GM20431 (cell line): ENCODE measurements around the gene GALNT9.
"Not testable (repeated sequence)": the region's sequence is repeated elsewhere in the genome, so short reads cannot be mapped to it uniquely, and the experiment has no call there.

Experiments
- in situ Hi-C: fragments of 300-500 bp; cut with MseI, MboI; formaldehyde crosslinking; loops from one replicate; pipeline ENCODE4 v1.15.0; 2020; ENCODE audit warnings: low sequenced_read_pairs; ENCODE audit not compliant: unreplicated experiment

GALNT9 gene

GRCh38 chr12:132271755-132272092 is 57.7 kb downstream of the GALNT9 start:
- in situ Hi-C loops: no loop called here

- in situ Hi-C loops: no loop called here
Observed at GRCh38 chr12:132270969-132271754, 58.2 kb downstream of the GALNT9 start.

GRCh38 chr12:132270516-132270915 is 58.9 kb downstream of the GALNT9 start:
- in situ Hi-C loops: no loop called here

- in situ Hi-C loops: no loop called here
Observed at GRCh38 chr12:132269271-132269968, 60.0 kb downstream of the GALNT9 start.

- in situ Hi-C loops: no loop called here
Observed at GRCh38 chr12:132268674-132269073, 60.7 kb downstream of the GALNT9 start.

GRCh38 chr12:132267873-132268272 is 61.5 kb downstream of the GALNT9 start:
- in situ Hi-C loops: no loop called here

GRCh38 chr12:132266802-132267201 is 62.6 kb downstream of the GALNT9 start:
- in situ Hi-C loops: no loop called here

- in situ Hi-C loops: no loop called here
Observed at GRCh38 chr12:132266370-132266769, 63.0 kb downstream of the GALNT9 start.

- in situ Hi-C loops: not testable (repeated sequence)
Observed at GRCh38 chr12:132265822-132266221, 63.6 kb downstream of the GALNT9 start.

- in situ Hi-C loops: no loop called here
Observed at GRCh38 chr12:132265056-132265800, 64.2 kb downstream of the GALNT9 start.

GRCh38 chr12:132264086-132265010 is 65.0 kb downstream of the GALNT9 start:
- in situ Hi-C loops: no loop called here

- in situ Hi-C loops: no loop called here
Observed at GRCh38 chr12:132263451-132264049, 65.8 kb downstream of the GALNT9 start.

- in situ Hi-C loops: no loop called here
Observed at GRCh38 chr12:132263061-132263360, 66.4 kb downstream of the GALNT9 start.

GRCh38 chr12:132262256-132263060 is 66.9 kb downstream of the GALNT9 start:
- in situ Hi-C loops: no loop called here

- in situ Hi-C loops: no loop called here
Observed at GRCh38 chr12:132261328-132262138, 67.9 kb downstream of the GALNT9 start.

- in situ Hi-C loops: no loop called here
Observed at GRCh38 chr12:132260721-132261120, 68.7 kb downstream of the GALNT9 start.

GRCh38 chr12:132259872-132260695 is 69.3 kb downstream of the GALNT9 start:
- in situ Hi-C loops: no loop called here
